ENCODE measurements around the gene BTRC. TPM values are rescaled to one million over a fixed set of nuclear protein-coding genes. Genes with fewer than 3 reads are reported as not detected.
"Not testable (repeated sequence)": the region's sequence is repeated elsewhere in the genome, so short reads cannot be mapped to it uniquely, and the experiment has no call there.

The BTRC gene
- total RNA-seq, 6 experiments from 2014 or later: 4.8 to 8.4 (median 6.5) TPM

- H3K4me3 ChIP-seq: no peak overlapping the region
- ATAC-seq: peak in 1 of 4 donors; percentile 59
- no peaks in the 10 kb centered on the region for H3K4me1 ChIP-seq
- H3K27ac ChIP-seq: no peak overlapping the region
- TF ChIP-seq POLR2A (IDR thresholded peaks at IDR 0.05) (no peak), CTCF (IDR thresholded peaks at IDR 0.05) (no peak)
- no peaks in the 10 kb centered on the region for H3K9me3 ChIP-seq
- no peaks in the 10 kb centered on the region for H3K27me3 ChIP-seq
- DNase-seq: no peak
- intact Hi-C loops (cut with DNase I): no loop called here
- WGBS (ENCODE audit: insufficient coverage, low coverage, low lambda C conversion rate, missing lambda C conversion rate): 86% methylated on average over 7 of the region's 9 CpGs
- no peaks in the 10 kb centered on the region for H3K36me3 ChIP-seq
Observed at GRCh38 chr10:101367569-101368453, 13.8 kb downstream of the BTRC start.

DNA sequence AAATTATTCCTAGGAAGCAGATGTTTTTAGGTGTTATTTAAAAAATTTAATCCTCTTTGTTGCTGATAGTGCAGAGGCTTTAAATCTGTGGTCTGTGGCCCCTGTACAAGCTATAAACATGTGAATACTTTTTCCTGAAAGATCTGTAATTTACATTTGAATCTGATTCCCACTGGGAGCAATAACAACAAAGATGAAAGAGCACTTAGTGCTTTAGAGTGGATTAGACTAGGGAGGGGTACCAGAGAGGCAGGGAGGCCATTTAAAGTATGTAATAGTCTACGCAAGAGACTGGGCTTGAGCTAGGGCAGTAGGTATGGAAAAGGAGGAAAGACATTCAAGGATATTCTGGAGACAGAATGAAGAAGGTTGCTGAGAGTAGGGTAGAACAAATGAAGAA lies 19.1 kb downstream of the BTRC start:
- Histone ChIP-seq H3K27ac (no peak overlapping the region), H3K4me1 (no peaks in the 10 kb centered on the region), H3K27me3 (no peaks in the 10 kb centered on the region), H3K36me3 (no peaks in the 10 kb centered on the region), H3K9me3 (no peaks in the 10 kb centered on the region), H3K4me3 (no peak overlapping the region)
- WGBS (ENCODE audit: insufficient coverage, low coverage, low lambda C conversion rate, missing lambda C conversion rate): 100% methylated on average over 1 of the region's 1 CpG
- ATAC-seq (no peak), DNase-seq (no peak)
- TF ChIP-seq CTCF (IDR thresholded peaks at IDR 0.05) (no peak), POLR2A (IDR thresholded peaks at IDR 0.05) (no peak)
- intact Hi-C loops (cut with DNase I): no loop called here

- DNase-seq; H3K4me3 ChIP-seq; H3K9me3 ChIP-seq; H3K4me1 ChIP-seq; H3K27me3 ChIP-seq; ATAC-seq; H3K36me3 ChIP-seq; intact Hi-C loops (cut with DNase I); H3K27ac ChIP-seq: not testable (repeated sequence)
- 94% methylated on average over 3 of the region's 3 CpGs for WGBS (ENCODE audit: insufficient coverage, low coverage, low lambda C conversion rate, missing lambda C conversion rate)
Observed at GRCh38 chr10:101373993-101374392, 20.0 kb downstream of the BTRC start.

- no peaks in the 10 kb centered on the region for H3K9me3 ChIP-seq
- H3K4me3 ChIP-seq: no peak overlapping the region
- H3K27me3 ChIP-seq: no peaks in the 10 kb centered on the region
- DNase-seq (no peak), ATAC-seq (no peak)
- intact Hi-C loops (cut with DNase I): no loop called here
- TF ChIP-seq POLR2A (IDR thresholded peaks at IDR 0.05): no peak
- no peak for TF ChIP-seq CTCF (IDR thresholded peaks at IDR 0.05)
- WGBS (ENCODE audit: insufficient coverage, low coverage, low lambda C conversion rate, missing lambda C conversion rate): 86% methylated on average over 5 of the region's 7 CpGs
- no peaks in the 10 kb centered on the region for H3K36me3 ChIP-seq
- H3K4me1 ChIP-seq: no peaks in the 10 kb centered on the region
- H3K27ac ChIP-seq: no peak overlapping the region
Observed at GRCh38 chr10:101375076-101375475, 21.1 kb downstream of the BTRC start.

GRCh38 chr10:101379663-101380352 lies 25.8 kb downstream of the BTRC start:
- WGBS (ENCODE audit: insufficient coverage, low coverage, low lambda C conversion rate, missing lambda C conversion rate): 72% methylated on average over 5 of the region's 5 CpGs
- DNase-seq: no peak
- intact Hi-C loops (cut with DNase I): no loop called here
- no peaks in the 10 kb centered on the region for H3K36me3 ChIP-seq
- no peaks in the 10 kb centered on the region for H3K4me1 ChIP-seq
- H3K27ac ChIP-seq: no peak overlapping the region
- H3K27me3 ChIP-seq: no peaks in the 10 kb centered on the region
- H3K4me3 ChIP-seq: no peak overlapping the region
- H3K9me3 ChIP-seq: no peaks in the 10 kb centered on the region
- ATAC-seq: no peak
- TF ChIP-seq POLR2A (IDR thresholded peaks at IDR 0.05): no peak
- no peak for TF ChIP-seq CTCF (IDR thresholded peaks at IDR 0.05)

Data from right lobe of liver (tissue), 6 donors.